ENCODE measurements around the gene TMEM272.

- TF ChIP-seq CTCF (optimal IDR thresholded peaks at IDR 0.05 in 1 of 3, IDR thresholded peaks at IDR 0.05 in 1 of 3, conservative IDR thresholded peaks at IDR 0.05 in 1 of 3; ENCODE audit: extremely low read depth in 1 of 3, insufficient read depth in 2 of 3, low read length in 3 of 3) (no peak), EZH2 (IDR thresholded peaks at IDR 0.05; ENCODE audit: low read length) (no peak)
Observed at GRCh38 chr13:51841732-51842131, 3.2 kb downstream of the TMEM272 start.
